ENCODE measurements around the gene MYL5. TPM values are rescaled to one million over a fixed set of nuclear protein-coding genes. Genes with fewer than 3 reads are reported as not detected.

MYL5 gene
- polyA plus RNA-seq, 3 donors = 17.9 to 22.9 (median 21.7) TPM

GRCh38 chr4:712093-712492 is 37.8 kb downstream of the MYL5 start:
- DNase-seq (ENCODE audit: extremely low read depth in 1 of 11, low read depth in 9 of 11, low spot score in 4 of 11) = no peak

- DNase-seq (ENCODE audit: extremely low read depth in 1 of 11, low read depth in 9 of 11, low spot score in 4 of 11) = no peak
Measured at GRCh38 chr4:712916-713632, 38.7 kb downstream of the MYL5 start.

GRCh38 chr4:714087-714486 is 39.7 kb downstream of the MYL5 start:
- DNase-seq (ENCODE audit: extremely low read depth in 1 of 11, low read depth in 9 of 11, low spot score in 4 of 11) = no peak

- DNase-seq (ENCODE audit: extremely low read depth in 1 of 11, low read depth in 9 of 11, low spot score in 4 of 11) = no peak
Measured at GRCh38 chr4:717601-718320, 43.4 kb downstream of the MYL5 start.

- DNase-seq (ENCODE audit: extremely low read depth in 1 of 11, low read depth in 9 of 11, low spot score in 4 of 11) = no peak
Measured at GRCh38 chr4:718460-718859, 44.1 kb downstream of the MYL5 start.

GRCh38 chr4:720111-720860 is 45.9 kb downstream of the MYL5 start:
- DNase-seq (ENCODE audit: extremely low read depth in 1 of 11, low read depth in 9 of 11, low spot score in 4 of 11) = no peak

GRCh38 chr4:721261-722168 is 47.2 kb downstream of the MYL5 start:
- DNase-seq (ENCODE audit: extremely low read depth in 1 of 11, low read depth in 9 of 11, low spot score in 4 of 11) = no peak

- DNase-seq (ENCODE audit: extremely low read depth in 1 of 11, low read depth in 9 of 11, low spot score in 4 of 11) = no peak
Measured at GRCh38 chr4:722169-722725, 47.9 kb downstream of the MYL5 start.

GRCh38 chr4:722851-723360 is 48.6 kb downstream of the MYL5 start:
- no peak for DNase-seq (ENCODE audit: extremely low read depth in 1 of 11, low read depth in 9 of 11, low spot score in 4 of 11)

GRCh38 chr4:723751-724530 is 49.6 kb downstream of the MYL5 start:
- no peak for DNase-seq (ENCODE audit: extremely low read depth in 1 of 11, low read depth in 9 of 11, low spot score in 4 of 11)

GRCh38 chr4:725391-726234 is 51.3 kb downstream of the MYL5 start:
- no peak for DNase-seq (ENCODE audit: extremely low read depth in 1 of 11, low read depth in 9 of 11, low spot score in 4 of 11)

- no peak for DNase-seq (ENCODE audit: extremely low read depth in 1 of 11, low read depth in 9 of 11, low spot score in 4 of 11)
Measured at GRCh38 chr4:726235-726787, 52.0 kb downstream of the MYL5 start.

- DNase-seq (ENCODE audit: extremely low read depth in 1 of 11, low read depth in 9 of 11, low spot score in 4 of 11) = no peak
Measured at GRCh38 chr4:726838-727237, 52.5 kb downstream of the MYL5 start.

- no peak for DNase-seq (ENCODE audit: extremely low read depth in 1 of 11, low read depth in 9 of 11, low spot score in 4 of 11)
Measured at GRCh38 chr4:727576-727975, 53.2 kb downstream of the MYL5 start.

GRCh38 chr4:729336-730315 is 55.3 kb downstream of the MYL5 start:
- no peak for DNase-seq (ENCODE audit: extremely low read depth in 1 of 11, low read depth in 9 of 11, low spot score in 4 of 11)

- no peak for DNase-seq (ENCODE audit: extremely low read depth in 1 of 11, low read depth in 9 of 11, low spot score in 4 of 11)
Measured at GRCh38 chr4:730511-730910, 56.2 kb downstream of the MYL5 start.
